ENCODE data around the gene FNDC7.
"Not testable (repeated sequence)": the region's sequence is repeated elsewhere in the genome, so short reads cannot be mapped to it uniquely, and the experiment has no call there.

FNDC7 gene

GRCh38 chr1:108699375-108700332 lies 13.1 kb upstream of the FNDC7 start:
- DNase-seq: no peak

- no peak for DNase-seq
Measured at GRCh38 chr1:108701176-108701849, 11.4 kb upstream of the FNDC7 start.

GRCh38 chr1:108702109-108702508 lies 10.6 kb upstream of the FNDC7 start:
- DNase-seq: not testable (repeated sequence)

GRCh38 chr1:108703939-108704338 lies 8.8 kb upstream of the FNDC7 start:
- no peak for DNase-seq

- no peak for DNase-seq
Measured at GRCh38 chr1:108704496-108704895, 8.2 kb upstream of the FNDC7 start.

GRCh38 chr1:108706643-108707042 lies 6.1 kb upstream of the FNDC7 start:
- DNase-seq: no peak

- DNase-seq: no peak
Measured at GRCh38 chr1:108708691-108709660, 3.7 kb upstream of the FNDC7 start.

GRCh38 chr1:108715932-108716331 lies 3.2 kb downstream of the FNDC7 start:
- no peak for DNase-seq

GRCh38 chr1:108716437-108717230 lies 3.9 kb downstream of the FNDC7 start:
- DNase-seq: no peak

GRCh38 chr1:108717774-108718316 lies 5.1 kb downstream of the FNDC7 start:
- DNase-seq: no peak

- no peak for DNase-seq
Measured at GRCh38 chr1:108718927-108719655, 6.4 kb downstream of the FNDC7 start.

GRCh38 chr1:108719656-108720435 lies 7.1 kb downstream of the FNDC7 start:
- DNase-seq: no peak

- DNase-seq: no peak
Measured at GRCh38 chr1:108722292-108722691, 9.6 kb downstream of the FNDC7 start.

GRCh38 chr1:108725906-108726305 lies 13.2 kb downstream of the FNDC7 start:
- no peak for DNase-seq

GRCh38 chr1:108728327-108728923 lies 15.7 kb downstream of the FNDC7 start:
- DNase-seq: no peak

- no peak for DNase-seq
Measured at GRCh38 chr1:108729481-108729880, 16.8 kb downstream of the FNDC7 start.

GRCh38 chr1:108732398-108732797 lies 19.7 kb downstream of the FNDC7 start:
- DNase-seq: no peak

GRCh38 chr1:108734171-108734865 lies 21.6 kb downstream of the FNDC7 start:
- DNase-seq: no peak

- DNase-seq: peak; percentile 33
Measured at GRCh38 chr1:108742253-108742652, 29.5 kb downstream of the FNDC7 start.

Data from NCI-H2171 treated with DMSO at 0.1 percent for 48 hours (cell line).